Epithelial cell of proximal tubule (primary cell): ENCODE results near the gene LBH. TPM values are rescaled to one million over a fixed set of nuclear protein-coding genes. Genes with fewer than 3 reads are reported as not detected.
"Not testable (repeated sequence)": the region's sequence is repeated elsewhere in the genome, so short reads cannot be mapped to it uniquely, and the experiment has no call there.

ENCODE experiments used
- DNase-seq: peaks from one replicate; pipeline ENCODE4 v3.0.0-alpha.2; 2011; ENCODE audit warnings: low read depth
- H3K4me3 ChIP-seq: 2 replicates; pipeline ENCODE4 v1.5.1; 2011; ENCODE audit warnings: low read depth, mild to moderate bottlenecking, low read length
- total RNA-seq: library from RNA; depleted of rRNA; stranded (reverse); fragments of >200 nt; gene quantifications from 2 replicates; pipeline ENCODE4 v1.2.3, GENCODE V29; 2015
- TF ChIP-seq, protein P1 (sequence below): conservative IDR thresholded peaks from 2 replicates; pipeline ENCODE4 v1.5.1; 2012; ENCODE audit warnings: low read depth, mild to moderate bottlenecking, low read length

The LBH gene
- total RNA-seq, 1 donor from 2014 or later: 18.0 TPM

- H3K4me3 ChIP-seq: no peak overlapping the region
- no peak for DNase-seq
- TF ChIP-seq, protein P1, sequence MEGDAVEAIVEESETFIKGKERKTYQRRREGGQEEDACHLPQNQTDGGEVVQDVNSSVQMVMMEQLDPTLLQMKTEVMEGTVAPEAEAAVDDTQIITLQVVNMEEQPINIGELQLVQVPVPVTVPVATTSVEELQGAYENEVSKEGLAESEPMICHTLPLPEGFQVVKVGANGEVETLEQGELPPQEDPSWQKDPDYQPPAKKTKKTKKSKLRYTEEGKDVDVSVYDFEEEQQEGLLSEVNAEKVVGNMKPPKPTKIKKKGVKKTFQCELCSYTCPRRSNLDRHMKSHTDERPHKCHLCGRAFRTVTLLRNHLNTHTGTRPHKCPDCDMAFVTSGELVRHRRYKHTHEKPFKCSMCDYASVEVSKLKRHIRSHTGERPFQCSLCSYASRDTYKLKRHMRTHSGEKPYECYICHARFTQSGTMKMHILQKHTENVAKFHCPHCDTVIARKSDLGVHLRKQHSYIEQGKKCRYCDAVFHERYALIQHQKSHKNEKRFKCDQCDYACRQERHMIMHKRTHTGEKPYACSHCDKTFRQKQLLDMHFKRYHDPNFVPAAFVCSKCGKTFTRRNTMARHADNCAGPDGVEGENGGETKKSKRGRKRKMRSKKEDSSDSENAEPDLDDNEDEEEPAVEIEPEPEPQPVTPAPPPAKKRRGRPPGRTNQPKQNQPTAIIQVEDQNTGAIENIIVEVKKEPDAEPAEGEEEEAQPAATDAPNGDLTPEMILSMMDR: no peak
Measured at GRCh38 chr2:30265052-30266015, 34.0 kb downstream of the LBH start.

DNA sequence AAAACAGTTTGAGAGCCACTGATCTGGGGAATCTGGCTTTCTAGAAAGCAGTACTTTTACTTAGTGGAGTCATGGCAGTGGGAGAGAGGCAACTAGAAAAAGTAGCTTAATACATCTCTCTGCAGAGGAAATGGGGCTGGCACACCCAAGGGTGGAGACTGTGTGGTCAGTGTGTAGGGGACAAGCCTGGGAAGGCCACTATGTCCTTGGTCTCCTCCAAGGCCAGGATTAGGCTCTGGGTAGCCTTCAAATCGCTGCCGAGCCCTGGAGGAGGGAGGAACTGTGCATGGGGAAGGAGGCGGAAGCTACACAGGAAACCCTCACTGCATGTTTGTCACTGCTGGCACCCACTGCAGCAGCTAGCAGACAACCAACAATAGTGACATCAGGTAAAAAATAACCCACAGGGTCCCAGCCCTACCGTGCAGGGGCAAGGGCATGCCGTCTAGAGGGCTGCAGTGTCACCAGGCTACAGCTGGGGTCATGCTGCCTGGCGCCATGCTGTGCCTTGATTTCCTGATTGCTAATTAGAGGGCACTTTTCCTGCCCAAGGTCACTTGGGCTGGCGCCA, 34.8 kb downstream of the LBH start:
- TF ChIP-seq, protein P1: no peak
- no peak for DNase-seq
- H3K4me3 ChIP-seq: no peak overlapping the region

- no peak for DNase-seq
- TF ChIP-seq, protein P1: no peak
- H3K4me3 ChIP-seq: no peak overlapping the region
Measured at GRCh38 chr2:30266705-30267104, 35.4 kb downstream of the LBH start.

GRCh38 chr2:30267161-30267975, 36.0 kb downstream of the LBH start:
- DNase-seq: no peak
- TF ChIP-seq, protein P1: no peak
- no peak overlapping the region for H3K4me3 ChIP-seq

GRCh38 chr2:30268296-30268871, 37.0 kb downstream of the LBH start:
- DNase-seq: no peak
- TF ChIP-seq, protein P1: no peak
- H3K4me3 ChIP-seq: no peak overlapping the region

DNA sequence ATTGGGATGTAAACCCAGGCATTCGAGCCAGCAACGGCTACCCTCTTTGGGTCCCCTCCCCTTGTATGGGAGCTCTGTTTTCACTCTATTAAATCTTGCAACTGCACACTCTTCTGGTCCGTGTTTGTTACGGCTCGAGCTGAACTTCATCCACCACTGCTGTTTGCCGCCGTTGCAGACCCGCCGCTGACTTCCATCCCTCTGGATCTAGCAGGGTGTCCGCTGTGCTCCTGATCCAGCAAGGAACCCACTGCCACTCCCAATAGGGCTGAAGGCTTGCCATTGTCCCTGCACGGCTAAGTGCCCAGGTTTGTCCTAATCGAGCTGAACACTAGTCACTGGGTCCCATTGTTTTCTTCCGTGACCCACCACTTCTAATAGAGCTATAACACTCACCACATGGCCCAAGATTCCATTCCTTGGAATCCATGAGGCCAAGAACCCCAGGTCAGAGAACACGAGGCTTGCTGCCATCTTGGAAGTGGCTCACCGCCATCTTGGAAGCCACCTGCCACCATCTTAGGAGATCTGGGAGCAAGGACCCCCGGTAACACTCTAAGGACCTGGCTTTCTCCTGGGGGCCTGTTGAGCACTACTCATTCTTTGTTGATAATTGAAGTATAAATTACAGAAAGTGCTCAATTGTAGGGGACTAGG, 37.9 kb downstream of the LBH start:
- H3K4me3 ChIP-seq: not testable (repeated sequence)

More for the DNA sequence above, 37.9 kb downstream of the LBH start:
- not testable (repeated sequence) for DNase-seq
